Smooth muscle cell of the coronary artery (primary cell): ENCODE results near the gene C11orf52. TPM values are rescaled to one million over a fixed set of nuclear protein-coding genes. Genes with fewer than 3 reads are reported as not detected.

Experiments
- total RNA-seq: library from RNA; depleted of rRNA; stranded (reverse); fragments of >200 nt; gene quantifications from 2 replicates; pipeline ENCODE4 v1.2.3, GENCODE V29; 2014; ENCODE audit warnings: low replicate concordance

Gene C11orf52, protein sequence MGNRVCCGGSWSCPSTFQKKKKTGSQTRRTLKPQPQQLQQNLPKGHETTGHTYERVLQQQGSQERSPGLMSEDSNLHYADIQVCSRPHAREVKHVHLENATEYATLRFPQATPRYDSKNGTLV
- total RNA-seq = 0.23 and 0.38 TPM in 2 replicates

GRCh38 chr11:111918390-111919256 is at the start of gene C11orf52:
Gene C11orf52 (plus strand): TSS chr11:111918913. CDS start chr11:111918973, 60 bp downstream.

DNA sequence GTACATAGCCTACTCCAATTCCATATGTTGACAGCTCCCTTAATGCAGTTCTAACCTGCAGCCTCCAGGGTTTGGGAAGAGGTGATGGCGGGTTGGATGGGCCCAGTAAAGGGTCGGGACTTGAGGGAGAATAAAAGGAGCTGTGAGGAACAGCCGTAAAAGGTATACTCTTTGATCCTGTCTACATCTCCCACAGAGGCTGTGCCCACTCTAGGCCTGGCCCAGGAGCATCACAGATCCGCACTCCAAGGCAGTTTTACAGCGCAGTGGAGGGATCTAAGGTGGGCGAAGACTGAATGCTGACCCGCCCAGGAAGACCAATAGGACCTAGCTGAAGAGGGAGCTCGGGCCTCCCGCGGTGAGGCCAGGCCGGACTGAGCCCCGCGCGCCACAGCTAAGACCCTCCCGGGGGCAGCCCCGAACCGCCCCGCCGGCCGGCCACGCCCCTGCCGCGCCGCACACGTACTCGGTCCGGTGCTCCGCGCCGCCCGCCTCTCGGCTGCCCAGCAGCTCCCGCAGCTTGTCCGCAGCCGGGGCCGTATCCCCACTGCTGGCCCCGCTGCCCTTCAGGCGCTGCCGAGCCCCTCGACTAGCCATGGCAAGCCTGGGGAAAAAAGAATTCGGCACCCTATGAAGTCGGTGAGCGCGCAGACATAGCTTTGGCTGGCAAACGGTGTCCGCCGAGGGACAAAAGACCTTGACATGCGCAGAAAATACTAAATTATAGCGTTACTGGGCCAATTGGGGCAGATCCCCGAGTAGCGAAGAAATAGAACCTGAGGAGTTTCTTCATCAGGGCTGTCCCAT is 47.6 kb upstream of the C11orf52 start, which contains the start of gene ALG9:
TSS of gene ALG9 (minus strand) at position 696 of the 807 bp plus-strand sequence. CDS start at position 597, 99 bp downstream.

DNA sequence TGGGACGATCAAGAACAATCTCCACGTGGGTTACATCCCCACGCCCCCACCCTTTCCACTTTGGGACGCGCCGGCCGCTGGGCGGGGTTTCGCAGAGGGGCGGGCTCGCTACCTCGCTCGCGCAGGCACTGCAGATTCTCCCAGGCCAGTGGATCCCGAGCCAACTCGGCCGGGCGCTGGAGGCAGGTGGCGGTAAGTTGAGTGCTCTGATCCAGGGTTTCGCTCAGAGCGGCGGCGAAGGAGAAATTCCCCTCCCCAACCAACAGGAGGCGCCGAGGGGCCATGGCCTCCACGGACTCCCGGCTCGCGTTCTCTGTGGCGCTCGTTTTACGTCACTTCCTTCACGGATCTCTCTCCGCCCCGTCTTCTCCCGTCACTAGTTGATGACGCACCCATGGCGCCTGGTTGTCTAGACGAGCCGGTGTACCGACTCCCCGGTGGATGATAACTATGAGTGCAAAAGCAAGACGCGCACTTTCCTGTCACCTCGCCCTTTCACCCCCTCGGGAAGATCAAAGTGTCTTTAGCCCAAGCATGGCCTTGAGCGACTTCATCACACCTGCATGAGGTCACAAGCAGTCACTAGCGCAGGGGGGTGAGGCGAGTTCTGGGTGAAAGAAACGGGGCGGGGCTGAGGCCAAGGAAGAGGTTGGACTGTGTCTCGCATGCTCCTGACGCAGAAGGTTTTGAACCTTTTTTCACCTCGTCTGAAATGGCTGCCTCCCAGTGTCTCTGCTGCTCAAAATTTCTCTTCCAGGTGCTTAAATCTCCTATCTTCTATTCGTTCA is 39.7 kb upstream of the C11orf52 start, which contains the start of the genes CFAP68 and FDXACB1:
TSS of gene CFAP68 (plus strand) at position 693 of the 788 bp plus-strand sequence. CDS start at position 713, 20 bp downstream.
TSS of gene FDXACB1 (minus strand) at position 317 of the 788 bp plus-strand sequence. CDS start at position 284, 33 bp downstream.

GRCh38 chr11:111911563-111912401 is 6.9 kb upstream of the C11orf52 start, which contains the start of gene CRYAB:
Gene CRYAB (minus strand): TSS chr11:111911770. CDS start chr11:111911724, 46 bp downstream.

DNA sequence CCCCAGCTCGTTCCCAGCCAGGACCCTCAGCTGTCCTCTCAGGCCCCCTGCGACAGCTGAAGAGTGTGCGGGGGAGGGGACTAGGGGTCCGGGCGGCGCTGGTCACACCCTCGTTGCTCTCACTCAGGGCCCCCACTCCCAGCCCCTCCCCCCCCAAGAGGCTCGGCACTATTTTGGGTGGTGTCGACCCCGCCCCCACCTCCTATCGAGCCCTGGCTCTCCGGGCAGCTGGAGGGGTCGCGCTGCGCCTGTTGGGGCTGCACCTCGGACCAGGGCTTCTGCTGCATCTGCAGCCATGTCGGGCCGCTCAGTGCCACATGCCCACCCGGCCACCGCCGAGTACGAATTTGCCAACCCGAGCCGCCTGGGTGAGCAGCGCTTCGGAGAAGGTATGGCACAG is 6.2 kb upstream of the C11orf52 start, which contains the start of gene HSPB2:
TSS of gene HSPB2 (plus strand) at position 200 of the 400 bp plus-strand sequence. CDS start at position 296, 96 bp downstream.

Other genes with a start within 250 kb of the C11orf52 start
- 21.7 and 24.1 TPM in 2 replicates for gene PPP2R1B, start 152.5 kb upstream of the C11orf52 start, total RNA-seq
- gene ALG9, start 47.3 kb upstream of the C11orf52 start, total RNA-seq = 15.3 and 23.5 TPM in 2 replicates
- gene FDXACB1, start 39.7 kb upstream of the C11orf52 start, total RNA-seq = 1.2 and 1.7 TPM in 2 replicates
- 7.5 and 12.3 TPM in 2 replicates for gene CFAP68, start 39.4 kb upstream of the C11orf52 start, total RNA-seq
- gene CRYAB, start 7.1 kb upstream of the C11orf52 start, total RNA-seq = 20.4 and 40.8 TPM in 2 replicates
- gene HSPB2, start 6.2 kb upstream of the C11orf52 start, total RNA-seq = 1.2 and 1.9 TPM in 2 replicates
- 17.4 and 21.0 TPM in 2 replicates for gene DIXDC1, start 18.4 kb downstream of the C11orf52 start, total RNA-seq
- 16.5 and 27.7 TPM in 2 replicates for gene DLAT, start 106.5 kb downstream of the C11orf52 start, total RNA-seq
- 0.12 and 1.1 TPM in 2 replicates for gene PIH1D2, start 155.1 kb downstream of the C11orf52 start, total RNA-seq
- 11.8 and 19.3 TPM in 2 replicates for gene NKAPD1, start 155.4 kb downstream of the C11orf52 start, total RNA-seq
- 54.2 and 99.0 TPM in 2 replicates for gene TIMM8B, start 167.8 kb downstream of the C11orf52 start, total RNA-seq
- gene SDHD, start 168.0 kb downstream of the C11orf52 start, total RNA-seq = 137 and 158 TPM in 2 replicates
- gene IL18, start 245.2 kb downstream of the C11orf52 start, total RNA-seq = 0.08 and 0.12 TPM in 2 replicates
- gene TEX12, start 248.5 kb downstream of the C11orf52 start, total RNA-seq = 0.15 TPM in 1 of 2 replicates, not detected in the other